ENCODE data around the gene CACNB1.

Gene CACNB1

DNA sequence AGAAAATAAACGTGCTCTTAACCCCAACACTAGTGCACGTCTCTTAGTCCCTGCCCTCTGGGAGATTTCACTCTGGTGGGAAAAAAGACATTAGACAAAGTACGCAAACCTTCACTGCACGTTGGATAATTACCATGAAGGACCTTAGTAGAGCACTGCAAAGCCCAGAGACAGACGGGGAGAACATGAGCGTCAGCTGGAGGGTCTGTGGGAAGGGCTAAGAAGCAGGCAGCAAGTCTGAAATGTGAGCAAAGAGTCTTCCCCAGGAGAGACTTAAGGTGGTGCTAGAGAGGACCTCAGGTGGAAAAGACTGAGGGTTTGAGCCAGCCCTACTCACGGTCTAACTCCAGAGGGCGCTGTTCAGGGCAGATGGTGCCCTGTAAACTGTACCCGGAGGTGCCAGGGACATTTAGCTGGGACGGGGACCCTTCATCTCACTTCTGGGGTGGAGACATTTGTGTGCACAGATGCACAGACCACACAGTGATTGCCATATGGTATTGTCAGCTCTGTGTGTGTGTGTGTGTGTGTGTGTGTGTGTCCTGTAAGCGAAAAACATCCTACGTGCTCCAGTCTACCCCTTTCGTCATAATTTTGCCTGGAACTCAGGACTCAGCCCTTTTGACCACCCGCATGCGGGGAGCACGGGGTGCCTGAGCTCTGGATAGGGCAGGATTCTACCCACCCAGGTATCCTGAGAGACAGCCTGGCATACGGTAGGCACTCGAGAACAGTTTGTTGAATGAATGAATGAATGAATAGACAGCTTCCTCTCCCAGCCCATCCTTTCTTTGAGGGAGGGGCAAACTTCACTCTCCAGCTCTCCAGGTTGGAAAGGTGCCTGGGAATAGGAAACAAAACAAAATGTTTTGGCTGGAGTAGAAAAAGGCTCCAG lies 38.3 kb upstream of the CACNB1 start:
- Mint-ChIP-seq H3K9me3 (no peaks in the 10 kb centered on the region), H3K4me1 (ENCODE audit: low read depth in 2 of 2) (peaks cover 35 to 43% of the 10 kb centered on the region in 2 donors), H3K36me3 (ENCODE audit: insufficient read depth) (peaks cover 3% of the 10 kb centered on the region), H3K4me3 (no peak overlapping the region), H3K27ac (peak overlapping the region; percentile 65 to 80), H3K27me3 (peaks cover 10 to 18% of the 10 kb centered on the region in 2 donors)
- ATAC-seq (replicated peaks) (peak; percentile 26), DNase-seq (peak; percentile 46 to 54 (median 47))

DNA sequence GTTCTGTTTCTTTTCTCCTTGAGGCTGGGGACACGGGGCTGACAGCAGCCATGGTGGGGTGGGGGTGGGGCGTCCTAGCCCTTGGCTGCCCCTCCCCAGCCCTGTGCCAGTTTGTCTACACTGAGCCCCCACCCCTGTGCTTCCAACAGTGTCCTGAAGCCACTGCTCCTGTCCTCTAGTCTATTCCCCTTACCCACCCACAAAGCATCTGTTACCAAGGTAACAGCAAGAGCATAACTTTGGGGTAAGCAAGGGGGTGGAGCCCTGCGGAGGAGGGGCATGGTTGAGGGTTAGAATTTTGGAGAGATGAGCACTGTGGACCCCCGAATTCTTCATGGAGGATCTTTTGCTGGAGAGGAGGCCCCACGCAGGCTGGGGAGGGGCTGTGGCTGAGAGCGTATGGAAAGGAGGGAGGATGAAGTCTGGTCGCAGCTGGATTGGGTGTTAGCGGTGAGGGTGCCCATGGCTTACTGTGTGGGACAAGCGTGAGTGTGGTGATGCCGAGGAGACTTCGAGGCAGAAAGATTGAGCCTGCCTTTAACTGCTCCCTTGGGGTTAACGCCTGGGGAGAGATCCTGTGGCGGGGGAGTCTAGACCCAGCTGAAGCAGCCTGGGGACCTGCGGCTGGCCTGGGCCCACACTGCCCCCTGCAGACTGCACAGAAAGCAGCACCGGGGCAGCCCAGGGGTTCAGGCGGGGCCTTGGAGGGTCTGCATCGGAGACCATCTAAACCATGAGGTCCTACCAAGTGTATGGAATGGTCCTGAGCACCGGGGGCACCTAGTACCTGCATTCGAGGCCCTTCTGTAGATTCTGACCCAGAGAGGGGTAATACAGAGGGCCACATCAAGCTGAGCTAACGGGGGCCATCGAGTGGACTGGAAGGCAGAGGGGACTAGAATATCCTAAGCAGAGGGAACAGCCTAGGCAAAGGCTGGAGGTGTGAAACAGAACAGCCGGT lies 34.4 kb upstream of the CACNB1 start:
- H3K4me1 Mint-ChIP-seq (ENCODE audit: low read depth in 2 of 2), result peaks cover 18 to 21% of the 10 kb centered on the region in 2 donors
- DNase-seq (peak; percentile 61 to 64 (median 63)), ATAC-seq (replicated peaks) (peak; percentile 87)
- H3K27me3 Mint-ChIP-seq, result peaks cover 34 to 52% of the 10 kb centered on the region in 2 donors
- peak overlapping the region; percentile 37 to 54 for H3K4me3 Mint-ChIP-seq
- peak overlapping the region; percentile 48 to 80 for H3K27ac Mint-ChIP-seq
- no peaks in the 10 kb centered on the region for H3K36me3 Mint-ChIP-seq (ENCODE audit: insufficient read depth)
- no peaks in the 10 kb centered on the region for H3K9me3 Mint-ChIP-seq

DNA sequence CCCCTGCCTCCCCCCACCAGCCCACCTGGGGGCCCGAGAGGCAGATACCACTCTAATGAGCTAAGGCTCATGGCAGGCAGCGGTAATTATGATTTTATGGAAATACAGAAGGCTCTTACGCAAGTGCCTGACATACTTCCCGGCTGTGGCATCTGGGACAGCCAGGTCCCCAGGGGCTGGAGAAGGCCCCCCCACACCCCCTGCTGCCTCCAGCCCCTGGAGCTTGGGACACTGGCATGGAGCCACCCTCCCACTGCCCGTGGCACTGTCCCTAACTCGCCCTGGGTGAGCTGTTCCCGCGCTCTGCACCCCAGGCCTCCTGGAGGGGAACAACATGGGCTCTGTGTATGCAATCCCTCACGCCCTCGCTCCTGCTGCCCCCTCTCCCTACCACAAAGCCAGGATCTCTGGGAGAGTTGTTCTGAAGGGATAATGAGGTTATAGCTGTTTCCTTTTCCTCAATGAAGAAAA lies 33.7 kb upstream of the CACNB1 start:
- Mint-ChIP-seq H3K36me3 (ENCODE audit: insufficient read depth) (no peaks in the 10 kb centered on the region), H3K4me3 (no peak overlapping the region), H3K27me3 (peaks cover 36 to 56% of the 10 kb centered on the region in 2 donors), H3K4me1 (ENCODE audit: low read depth in 2 of 2) (peaks cover 19 to 22% of the 10 kb centered on the region in 2 donors), H3K9me3 (no peaks in the 10 kb centered on the region), H3K27ac (peak overlapping the region; percentile 30 to 80)
- ATAC-seq (replicated peaks), result no peak
- no peak for DNase-seq

DNA sequence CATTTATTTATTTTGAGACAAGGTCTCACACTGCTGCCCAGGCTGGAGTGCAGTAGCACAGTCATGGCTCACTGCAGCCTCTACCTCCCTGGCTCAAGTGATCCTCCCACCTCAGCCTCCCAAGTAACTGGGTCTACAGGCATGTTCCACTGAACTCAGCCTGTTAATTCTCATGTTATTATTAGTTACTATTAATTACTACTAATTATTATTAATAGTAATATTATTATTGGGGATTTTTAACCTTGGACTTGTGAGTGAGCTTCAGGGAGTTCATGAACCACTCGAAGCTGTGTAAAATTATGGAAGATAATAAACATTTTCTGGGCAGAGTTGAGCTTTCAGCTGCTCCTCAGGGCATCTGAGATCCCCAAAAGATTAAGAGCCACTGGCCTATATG lies 32.9 kb upstream of the CACNB1 start:
- ATAC-seq (replicated peaks) (no peak), DNase-seq (no peak)
- H3K36me3 Mint-ChIP-seq (ENCODE audit: insufficient read depth), result no peaks in the 10 kb centered on the region
- peaks cover 16 to 19% of the 10 kb centered on the region in 2 donors for H3K4me1 Mint-ChIP-seq (ENCODE audit: low read depth in 2 of 2)
- H3K27ac Mint-ChIP-seq, result no peak overlapping the region
- H3K9me3 Mint-ChIP-seq, result no peaks in the 10 kb centered on the region
- no peak overlapping the region for H3K4me3 Mint-ChIP-seq
- peaks cover 41 to 63% of the 10 kb centered on the region in 2 donors for H3K27me3 Mint-ChIP-seq

DNA sequence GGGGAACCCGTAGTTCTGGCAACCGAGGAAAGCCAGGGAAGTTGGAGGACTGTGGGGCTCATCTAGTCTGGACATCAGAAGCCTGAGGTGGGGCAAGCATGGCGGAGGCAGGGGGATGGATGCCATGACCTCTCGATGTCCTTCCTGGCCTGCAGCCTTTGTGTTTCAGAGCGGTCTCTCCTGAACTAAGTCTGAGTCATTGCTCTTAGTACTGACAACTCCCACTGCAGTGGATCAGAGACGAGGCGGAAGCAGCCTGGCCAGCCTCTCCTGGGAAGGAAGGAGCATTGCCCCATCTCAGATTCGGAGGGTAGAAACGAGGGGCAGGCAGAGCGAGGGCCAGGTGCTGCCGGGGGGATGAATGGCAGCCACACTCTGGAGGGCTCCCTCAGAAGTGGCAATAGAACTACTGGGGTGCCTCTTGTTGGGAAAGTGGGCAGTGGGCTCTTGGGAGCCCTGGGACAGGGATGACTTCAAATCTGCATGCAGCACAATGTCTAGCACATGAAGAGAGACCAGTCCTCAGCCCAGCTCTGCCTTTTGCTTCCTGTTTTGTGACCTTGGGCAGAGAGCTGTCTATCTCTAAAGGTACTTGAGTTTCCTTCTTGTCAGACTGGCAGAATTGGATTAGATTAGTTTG lies 31.9 kb upstream of the CACNB1 start:
- no peaks in the 10 kb centered on the region for H3K9me3 Mint-ChIP-seq
- DNase-seq (no peak), ATAC-seq (replicated peaks) (no peak)
- peak overlapping the region in 1 of 2 donors; percentile 7 for H3K4me3 Mint-ChIP-seq
- H3K36me3 Mint-ChIP-seq (ENCODE audit: insufficient read depth), result no peaks in the 10 kb centered on the region
- H3K27ac Mint-ChIP-seq, result no peak overlapping the region
- H3K27me3 Mint-ChIP-seq, result peaks cover 41 to 67% of the 10 kb centered on the region in 2 donors
- H3K4me1 Mint-ChIP-seq (ENCODE audit: low read depth in 2 of 2), result peaks cover 15 to 19% of the 10 kb centered on the region in 2 donors

DNA sequence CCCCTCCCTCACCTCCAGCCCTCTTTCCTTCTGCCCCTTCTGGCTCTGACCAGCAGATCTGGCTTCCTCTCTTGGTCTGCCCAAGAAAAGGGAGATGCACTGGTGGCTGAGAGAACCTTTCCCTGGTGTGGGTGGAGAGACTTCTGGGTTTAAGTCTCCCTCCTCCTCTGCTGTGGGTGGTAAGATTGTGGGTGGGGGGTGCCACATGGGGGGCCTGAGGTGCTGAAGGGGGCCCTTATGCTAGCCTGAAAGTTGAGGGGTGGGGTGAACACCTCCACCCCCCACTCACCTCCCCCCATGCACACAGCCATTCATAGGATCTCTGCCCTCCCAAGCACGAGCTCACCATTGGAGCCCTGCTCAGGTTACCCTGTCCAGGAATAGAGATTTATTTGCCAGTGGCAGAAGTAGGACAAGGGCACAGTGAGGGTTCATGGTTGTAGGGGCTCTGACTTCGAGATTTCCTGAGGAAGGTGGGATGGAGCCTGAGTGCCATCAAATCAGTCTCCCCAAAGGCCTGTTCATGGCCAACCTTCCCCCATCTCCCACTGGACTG lies 30.0 kb upstream of the CACNB1 start:
- H3K4me3 Mint-ChIP-seq, result no peak overlapping the region
- no peak overlapping the region for H3K27ac Mint-ChIP-seq
- peaks cover 19 to 21% of the 10 kb centered on the region in 2 donors for H3K4me1 Mint-ChIP-seq (ENCODE audit: low read depth in 2 of 2)
- DNase-seq (no peak), ATAC-seq (replicated peaks) (no peak)
- H3K9me3 Mint-ChIP-seq, result no peaks in the 10 kb centered on the region
- no peaks in the 10 kb centered on the region for H3K36me3 Mint-ChIP-seq (ENCODE audit: insufficient read depth)
- peaks cover 48 to 85% of the 10 kb centered on the region in 2 donors for H3K27me3 Mint-ChIP-seq

DNA sequence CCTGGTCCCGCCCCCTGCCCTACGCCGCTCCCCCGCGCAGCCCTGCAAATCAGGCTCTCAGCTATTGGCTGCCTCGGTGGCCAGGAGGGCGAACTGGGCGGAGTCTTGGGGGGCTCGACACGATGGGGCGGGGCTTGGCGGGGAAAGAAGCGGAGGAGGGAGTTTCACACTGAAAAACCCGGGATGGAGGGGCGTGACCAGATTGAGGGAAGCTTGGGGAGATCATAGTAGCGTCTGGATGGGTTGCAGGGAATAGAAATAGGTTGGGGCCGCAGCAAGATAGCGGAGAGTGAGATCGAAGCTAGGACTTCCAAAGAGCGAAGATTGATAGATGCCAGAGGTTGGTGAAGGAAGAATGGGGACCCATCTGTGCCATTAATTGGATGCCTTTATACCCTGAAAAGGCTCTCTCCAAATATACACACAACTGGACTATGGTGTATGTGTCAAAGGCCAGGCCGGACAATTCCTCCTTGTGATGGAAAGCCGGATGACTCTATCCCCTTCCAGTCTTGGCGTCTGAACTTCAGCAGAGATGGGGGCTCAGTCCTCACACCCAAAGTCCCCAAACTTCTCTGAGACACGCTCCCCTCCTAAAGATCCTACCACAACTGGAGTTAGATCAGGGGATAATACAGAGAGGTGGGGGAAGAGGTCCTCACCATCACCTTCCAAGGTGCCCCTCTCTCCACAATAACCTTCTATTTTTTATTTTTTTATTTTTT lies 28.7 kb upstream of the CACNB1 start:
- H3K9me3 Mint-ChIP-seq, result no peaks in the 10 kb centered on the region
- peaks cover 8% of the 10 kb centered on the region in 2 donors for H3K4me1 Mint-ChIP-seq (ENCODE audit: low read depth in 2 of 2)
- DNase-seq (peak in 1 of 3 experiments; percentile 29), ATAC-seq (replicated peaks) (peak; percentile 68)
- peaks cover 38 to 80% of the 10 kb centered on the region in 2 donors for H3K27me3 Mint-ChIP-seq
- H3K4me3 Mint-ChIP-seq, result peak overlapping the region; percentile 82 to 84
- H3K27ac Mint-ChIP-seq, result no peak overlapping the region
- no peaks in the 10 kb centered on the region for H3K36me3 Mint-ChIP-seq (ENCODE audit: insufficient read depth)

DNA sequence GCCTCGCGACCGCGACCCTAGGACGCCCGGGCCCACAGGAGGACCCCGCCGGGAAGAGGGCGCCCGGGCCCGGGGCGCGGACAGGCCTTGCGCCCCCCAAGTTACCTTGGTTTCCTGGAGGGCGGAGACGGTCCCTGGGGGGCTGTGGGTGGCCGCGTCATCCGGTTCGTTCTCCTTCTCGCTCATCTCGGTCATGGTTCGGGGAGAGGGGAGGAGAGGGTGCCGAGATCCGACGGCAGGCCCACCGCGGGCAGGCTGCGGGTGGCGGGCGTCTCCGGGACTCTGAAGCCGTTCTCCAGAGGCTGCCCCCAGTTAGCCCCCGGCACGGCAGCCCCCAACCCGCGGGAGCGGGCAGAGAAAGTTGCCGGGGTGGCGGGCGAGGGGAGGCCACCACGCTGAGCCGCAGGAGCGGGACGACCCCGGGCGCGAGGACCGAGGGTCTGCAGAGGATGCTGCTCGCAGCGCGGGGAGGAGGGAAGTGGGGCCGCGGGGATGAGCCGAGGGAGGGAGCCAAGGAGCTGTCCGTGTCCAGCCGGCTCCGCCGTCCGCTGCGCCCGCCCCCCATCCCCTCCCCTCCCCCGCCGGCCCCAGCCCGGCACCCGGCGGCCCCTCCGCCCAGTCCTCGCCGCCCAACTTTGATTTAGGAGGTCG lies 28.0 kb upstream of the CACNB1 start, which contains the start of gene STAC2:
Gene STAC2 (minus strand): TSS at position 638 of the 651 bp plus-strand sequence. CDS start 443 bp downstream, at position 195.
- Mint-ChIP-seq H3K27ac (no peak within 1 kb of the TSS), H3K4me3 (peak within 1 kb of the TSS; percentile 82 to 84), H3K36me3 (ENCODE audit: insufficient read depth) (no peaks in the 10 kb centered on the region), H3K9me3 (no peaks in the 10 kb centered on the region), H3K27me3 (peaks cover 38 to 73% of the 10 kb centered on the region in 2 donors), H3K4me1 (ENCODE audit: low read depth in 2 of 2) (peaks cover 8% of the 10 kb centered on the region in 2 donors)
- ATAC-seq (replicated peaks) (peak; percentile 67), DNase-seq (no peak)

DNA sequence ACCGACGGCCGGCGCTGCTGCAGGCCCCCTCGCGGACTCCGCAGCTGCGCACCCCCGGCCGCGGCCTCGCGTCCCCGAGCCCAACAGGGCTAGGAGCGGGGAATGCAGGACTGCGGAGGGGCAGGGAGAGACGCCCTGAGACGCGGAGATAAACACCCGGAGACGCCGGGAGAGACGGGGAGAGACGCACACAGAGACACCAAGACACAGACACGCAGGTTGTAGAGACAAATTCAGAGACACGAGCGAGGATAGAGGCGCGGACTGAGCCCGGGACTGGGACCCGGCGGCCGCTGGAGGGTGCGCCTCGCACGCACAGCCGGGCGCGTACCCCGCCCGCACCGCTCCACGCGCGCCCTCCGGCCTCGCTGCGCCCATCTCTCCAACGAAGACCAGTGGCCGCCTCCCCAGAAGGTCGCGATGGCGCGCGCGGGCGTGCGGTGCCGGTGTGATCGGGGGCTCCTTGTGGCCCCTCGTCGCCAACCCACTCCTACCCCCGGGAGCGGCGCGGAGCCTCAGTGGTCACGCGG lies 27.4 kb upstream of the CACNB1 start:
- DNase-seq, result no peak
- peaks cover 8% of the 10 kb centered on the region in 2 donors for H3K4me1 Mint-ChIP-seq (ENCODE audit: low read depth in 2 of 2)
- no peaks in the 10 kb centered on the region for H3K36me3 Mint-ChIP-seq (ENCODE audit: insufficient read depth)
- no peaks in the 10 kb centered on the region for H3K9me3 Mint-ChIP-seq
- peak; percentile 62 for ATAC-seq (replicated peaks)
- peaks cover 37 to 73% of the 10 kb centered on the region in 2 donors for H3K27me3 Mint-ChIP-seq
- peak overlapping the region; percentile 76 to 84 for H3K4me3 Mint-ChIP-seq
- H3K27ac Mint-ChIP-seq, result no peak overlapping the region

DNA sequence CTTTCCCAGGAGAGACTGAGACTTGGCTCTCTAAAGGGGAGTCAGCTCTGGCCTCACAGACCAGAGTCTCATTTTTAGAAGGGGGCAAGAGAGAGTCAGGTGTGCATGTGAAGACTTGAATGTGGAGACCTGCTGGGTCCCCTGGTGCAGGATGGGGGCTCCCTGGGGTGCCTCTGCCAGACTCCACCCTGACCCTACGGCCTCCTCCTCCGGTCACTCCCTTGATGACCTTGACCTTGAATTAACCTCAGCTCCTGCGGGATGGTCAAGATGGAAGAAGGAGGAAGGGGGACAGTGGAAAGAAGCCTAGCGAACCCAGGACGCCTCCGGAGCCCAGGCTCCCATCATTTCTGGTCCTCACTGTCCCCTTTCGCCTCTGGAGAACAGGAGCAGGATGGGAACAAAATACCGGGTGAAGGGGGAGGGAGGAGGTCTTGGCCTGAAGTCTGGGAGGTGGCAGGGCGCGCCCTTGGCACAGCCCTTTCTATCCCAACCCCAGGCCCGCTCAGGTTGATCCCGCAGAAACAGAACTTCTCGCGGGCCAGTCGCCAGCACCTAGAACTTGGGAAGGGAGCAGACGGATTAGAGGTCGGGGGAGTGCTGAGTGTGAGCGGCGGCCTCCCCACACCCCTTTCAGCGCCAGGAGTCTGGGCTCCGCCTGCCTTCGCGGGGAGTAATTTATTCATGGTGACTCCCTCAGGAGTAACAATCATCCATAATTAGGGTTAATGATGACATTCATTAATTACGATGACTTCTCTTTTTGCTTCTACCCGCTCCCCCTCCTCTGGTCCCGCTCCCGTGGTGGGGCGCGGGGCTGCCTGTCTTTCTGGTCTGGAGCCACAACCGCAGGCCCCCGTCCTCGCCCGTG lies 26.7 kb upstream of the CACNB1 start:
- no peak for ATAC-seq (replicated peaks)
- H3K4me1 Mint-ChIP-seq (ENCODE audit: low read depth in 2 of 2), result peaks cover 8% of the 10 kb centered on the region in 2 donors
- H3K36me3 Mint-ChIP-seq (ENCODE audit: insufficient read depth), result no peaks in the 10 kb centered on the region
- H3K27me3 Mint-ChIP-seq, result peaks cover 30 to 73% of the 10 kb centered on the region in 2 donors
- DNase-seq, result no peak
- H3K9me3 Mint-ChIP-seq, result no peaks in the 10 kb centered on the region
- H3K27ac Mint-ChIP-seq, result no peak overlapping the region
- peak overlapping the region; percentile 76 to 84 for H3K4me3 Mint-ChIP-seq
